Activated naive CD4-positive, alpha-beta T cell treated with anti-CD3 and anti-CD28 coated beads, Interleukin-2, amount 50 U/mL, for 24 hours (primary cell): ENCODE results near the gene LCA5L.
"Not testable (repeated sequence)": the region's sequence is repeated elsewhere in the genome, so short reads cannot be mapped to it uniquely, and the experiment has no call there.

Experiments
- H3K27ac Mint-ChIP-seq: one replicate; pipeline ENCODE4 v1.8.0; 2021; ENCODE audit warnings: mild to moderate bottlenecking, mixed read lengths
- H3K27me3 Mint-ChIP-seq: one replicate; pipeline ENCODE4 v1.8.0; 2021; ENCODE audit warnings: mixed read lengths
- H3K36me3 Mint-ChIP-seq: one replicate; pipeline ENCODE4 v1.8.0; 2021; ENCODE audit warnings: mixed read lengths
- H3K4me1 Mint-ChIP-seq: one replicate; pipeline ENCODE4 v1.8.0; 2021; ENCODE audit warnings: mixed read lengths
- H3K4me3 Mint-ChIP-seq: one replicate; pipeline ENCODE4 v1.8.0; 2021; ENCODE audit warnings: mild to moderate bottlenecking, mixed read lengths
- H3K9me3 Mint-ChIP-seq: one replicate; pipeline ENCODE4 v1.8.0; 2021; ENCODE audit warnings: mixed read lengths

LCA5L gene

DNA sequence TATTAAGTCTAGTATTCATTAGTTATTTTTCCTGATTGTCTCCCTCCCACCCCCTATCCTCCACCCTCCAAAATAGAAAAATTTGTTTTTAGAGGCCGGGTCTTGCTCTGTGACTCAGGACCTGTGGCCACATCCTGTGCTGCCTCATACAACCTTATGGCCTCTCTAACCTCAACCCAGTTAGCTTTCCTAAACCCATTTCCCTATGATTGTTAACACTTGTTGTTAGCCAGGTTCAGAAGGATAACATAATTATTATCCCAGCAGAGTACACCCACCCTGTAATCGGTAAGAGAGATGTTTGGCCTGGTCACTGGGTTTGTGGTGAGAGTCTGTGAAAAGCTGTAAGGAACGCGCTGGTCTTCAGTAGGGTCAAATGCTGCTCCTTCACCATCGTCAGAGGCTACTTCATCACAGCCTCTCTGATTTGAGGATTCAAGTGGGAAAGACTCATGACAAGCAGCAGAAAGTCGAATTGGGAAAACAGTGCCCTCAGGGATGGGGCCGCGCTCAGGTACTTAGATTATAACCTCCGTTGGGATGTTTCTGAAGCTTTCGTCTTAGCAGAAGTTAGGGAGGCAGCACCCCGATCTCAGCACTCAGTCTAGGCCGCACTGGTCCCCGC lies 60.8 kb downstream of the LCA5L start:
- Mint-ChIP-seq H3K4me1 (peaks cover 42% of the 10 kb centered on the region), H3K4me3 (no peak overlapping the region)

DNA sequence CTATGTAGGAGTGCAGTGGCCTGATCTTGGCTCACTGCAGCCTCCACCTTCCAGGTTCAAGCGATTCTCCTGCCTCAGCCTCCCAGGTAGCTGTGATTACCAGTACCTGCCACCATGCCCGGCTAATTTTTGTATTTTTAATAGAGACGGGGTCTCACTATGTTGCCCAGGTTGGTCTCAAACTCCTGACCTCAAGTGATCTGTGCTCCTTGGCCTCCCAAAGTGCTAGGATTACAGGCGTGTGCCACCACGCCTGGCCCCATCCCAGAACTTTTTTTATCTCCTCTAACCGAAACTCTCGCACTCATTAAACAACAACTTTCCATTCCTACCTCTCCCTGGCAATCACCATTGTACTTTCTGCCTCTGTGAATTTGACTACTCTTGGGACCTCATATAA lies 63.5 kb downstream of the LCA5L start:
- H3K4me3 Mint-ChIP-seq: peak overlapping the region; percentile 71
- peaks cover 26% of the 10 kb centered on the region for H3K4me1 Mint-ChIP-seq
- H3K27me3 Mint-ChIP-seq, H3K36me3 Mint-ChIP-seq, H3K9me3 Mint-ChIP-seq: not testable (repeated sequence)
- H3K27ac Mint-ChIP-seq: peak overlapping the region; percentile 53

More for the DNA sequence above, 60.8 kb downstream of the LCA5L start:
- Mint-ChIP-seq H3K36me3 (no peaks in the 10 kb centered on the region), H3K9me3 (no peaks in the 10 kb centered on the region), H3K27ac (peak overlapping the region; percentile 18), H3K27me3 (no peaks in the 10 kb centered on the region)

DNA sequence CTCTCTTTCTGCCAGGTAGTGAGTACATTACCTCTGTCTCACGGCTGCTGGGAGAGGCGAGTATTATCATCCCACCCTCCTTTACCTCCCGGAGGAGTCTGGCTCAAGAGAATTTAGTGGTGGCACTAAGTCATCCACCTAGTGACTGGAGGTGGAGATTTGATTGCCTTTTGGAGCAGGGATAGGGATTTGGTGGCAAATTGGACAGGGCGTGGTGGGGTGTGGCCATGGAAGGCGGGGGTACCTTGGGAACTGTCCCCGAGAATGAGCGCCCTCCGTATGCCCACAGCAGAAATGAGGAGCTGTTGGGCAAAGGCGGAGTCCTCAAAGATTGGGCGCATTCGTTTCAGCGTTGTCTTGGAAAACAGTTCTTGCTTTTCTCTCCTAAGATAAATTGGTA lies 64.6 kb downstream of the LCA5L start:
- Mint-ChIP-seq H3K9me3 (no peaks in the 10 kb centered on the region), H3K27me3 (no peaks in the 10 kb centered on the region), H3K27ac (no peak overlapping the region), H3K4me1 (peaks cover 22% of the 10 kb centered on the region), H3K36me3 (no peaks in the 10 kb centered on the region), H3K4me3 (peak overlapping the region; percentile 92)

DNA sequence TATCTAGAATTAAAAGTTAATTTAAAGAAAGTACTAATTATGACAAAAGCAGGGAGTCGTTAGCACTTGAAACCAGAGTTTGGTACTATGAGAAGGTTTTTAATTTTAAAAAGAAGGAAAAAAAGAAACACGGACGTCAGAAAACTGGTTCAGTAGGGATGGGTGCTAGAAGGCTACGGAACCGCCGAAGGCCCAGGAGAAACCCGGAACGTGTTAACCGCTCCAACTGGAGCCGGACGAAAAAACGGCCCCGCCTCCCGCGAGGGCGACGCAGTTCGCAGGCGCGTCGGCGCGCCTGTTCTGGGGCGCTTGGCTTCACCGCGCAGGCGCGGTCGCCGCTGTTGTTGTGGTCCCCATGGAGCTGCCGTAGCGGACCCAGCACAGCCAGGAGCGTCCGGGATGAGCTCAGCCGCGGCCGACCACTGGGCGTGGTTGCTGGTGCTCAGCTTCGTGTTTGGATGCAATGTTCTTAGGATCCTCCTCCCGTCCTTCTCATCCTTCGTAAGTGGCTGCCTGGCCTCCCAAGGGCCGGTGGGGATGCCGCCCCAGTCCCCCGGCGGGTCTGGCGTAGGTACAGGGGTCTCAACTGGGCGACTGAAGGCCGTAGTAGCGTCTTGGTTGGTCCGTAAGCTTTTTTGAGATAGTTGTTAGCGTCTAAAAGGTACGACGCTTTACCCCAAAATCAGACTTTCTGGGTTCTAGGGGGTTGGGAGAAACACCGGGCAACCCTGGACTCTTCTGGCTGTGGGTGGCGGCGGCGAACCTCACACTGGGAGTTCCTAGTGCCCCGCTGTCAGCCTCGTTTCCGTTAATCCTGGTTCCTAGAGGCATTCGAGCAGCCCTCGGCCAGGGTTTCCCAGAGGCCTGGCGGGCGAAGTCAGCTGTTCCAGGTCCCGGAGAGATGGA lies 65.3 kb downstream of the LCA5L start:
- Mint-ChIP-seq H3K9me3 (no peaks in the 10 kb centered on the region), H3K27ac (peak overlapping the region; percentile 86), H3K27me3 (no peaks in the 10 kb centered on the region), H3K36me3 (no peaks in the 10 kb centered on the region), H3K4me1 (peaks cover 20% of the 10 kb centered on the region), H3K4me3 (peak overlapping the region; percentile 92)

DNA sequence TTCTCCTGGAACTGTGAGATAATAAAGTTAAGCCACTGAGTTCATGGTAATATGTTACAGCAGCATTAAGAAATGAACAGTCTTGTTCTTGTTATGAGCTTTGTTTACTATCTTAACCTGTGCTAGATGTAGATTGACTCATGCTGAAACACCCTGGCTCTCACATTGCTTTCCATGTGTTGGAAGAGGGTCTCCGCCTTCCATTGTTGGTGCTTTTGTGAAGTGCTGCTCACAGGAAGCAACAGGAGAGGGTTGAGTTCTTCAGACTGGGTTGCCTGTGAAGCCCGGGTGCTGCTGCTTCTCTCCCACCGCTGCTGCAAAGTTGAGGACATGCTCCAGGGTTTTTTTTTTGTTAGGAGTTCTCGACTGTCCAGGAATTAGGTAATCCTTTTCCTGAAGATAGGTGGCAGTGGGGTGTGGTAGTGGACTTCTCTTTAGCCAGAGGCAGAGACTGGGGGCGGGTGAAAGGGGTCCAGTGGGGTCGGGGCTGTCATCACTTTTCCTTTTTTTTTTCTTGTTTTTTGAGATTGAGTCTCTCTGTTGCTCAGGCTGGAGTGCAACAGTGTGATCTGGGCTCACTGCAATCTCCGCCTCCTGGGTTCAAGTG lies 68.0 kb downstream of the LCA5L start:
- Mint-ChIP-seq H3K4me1 (peaks cover 13% of the 10 kb centered on the region), H3K4me3 (no peak overlapping the region), H3K27me3 (no peaks in the 10 kb centered on the region), H3K9me3 (no peaks in the 10 kb centered on the region), H3K36me3 (no peaks in the 10 kb centered on the region), H3K27ac (no peak overlapping the region)

DNA sequence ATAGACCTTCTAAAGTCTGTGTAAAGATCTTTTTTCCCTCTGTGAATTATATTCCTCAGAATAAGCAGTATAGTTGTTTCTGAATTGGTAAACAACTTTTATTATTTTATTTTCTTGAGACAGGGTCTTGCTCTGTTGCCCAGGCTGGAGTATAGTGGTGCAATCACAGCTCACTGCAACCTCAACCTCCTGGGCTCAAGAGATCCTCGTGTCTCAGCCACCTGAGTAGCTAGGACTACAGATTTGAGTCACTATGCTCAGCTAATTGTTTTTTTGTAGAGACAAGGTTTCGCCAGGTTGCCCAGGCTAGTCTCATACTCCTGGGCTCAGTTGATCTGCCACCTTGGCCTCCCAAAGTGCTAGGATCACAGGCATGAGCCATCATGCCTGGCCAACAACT lies 70.1 kb downstream of the LCA5L start:
- H3K4me1 Mint-ChIP-seq: no peaks in the 10 kb centered on the region
- no peaks in the 10 kb centered on the region for H3K36me3 Mint-ChIP-seq
- H3K27ac Mint-ChIP-seq: no peak overlapping the region
- no peaks in the 10 kb centered on the region for H3K9me3 Mint-ChIP-seq
- H3K27me3 Mint-ChIP-seq: no peaks in the 10 kb centered on the region
- no peak overlapping the region for H3K4me3 Mint-ChIP-seq

DNA sequence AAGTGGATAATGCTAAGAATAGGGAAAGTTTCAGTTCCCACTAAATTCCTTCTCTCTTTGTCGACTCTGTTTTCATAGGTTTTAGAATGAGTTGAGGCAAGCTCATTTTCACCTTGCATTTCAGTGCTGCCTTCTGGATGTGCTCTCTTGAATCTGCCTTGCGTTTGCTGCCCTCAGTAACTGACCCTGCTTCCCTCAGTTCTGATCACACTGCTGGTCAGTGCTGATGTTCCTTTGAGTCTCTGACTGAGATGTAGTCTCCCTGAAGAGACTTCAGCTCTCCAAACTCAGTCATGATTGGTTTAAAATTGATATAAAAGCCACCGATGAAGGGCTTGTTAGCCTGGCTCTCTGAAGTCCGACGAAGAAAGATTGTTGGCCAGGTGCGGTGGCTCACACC lies 71.5 kb downstream of the LCA5L start:
- H3K4me3 Mint-ChIP-seq: no peak overlapping the region
- no peaks in the 10 kb centered on the region for H3K36me3 Mint-ChIP-seq
- no peak overlapping the region for H3K27ac Mint-ChIP-seq
- H3K27me3 Mint-ChIP-seq: no peaks in the 10 kb centered on the region
- no peaks in the 10 kb centered on the region for H3K9me3 Mint-ChIP-seq
- H3K4me1 Mint-ChIP-seq: no peaks in the 10 kb centered on the region

DNA sequence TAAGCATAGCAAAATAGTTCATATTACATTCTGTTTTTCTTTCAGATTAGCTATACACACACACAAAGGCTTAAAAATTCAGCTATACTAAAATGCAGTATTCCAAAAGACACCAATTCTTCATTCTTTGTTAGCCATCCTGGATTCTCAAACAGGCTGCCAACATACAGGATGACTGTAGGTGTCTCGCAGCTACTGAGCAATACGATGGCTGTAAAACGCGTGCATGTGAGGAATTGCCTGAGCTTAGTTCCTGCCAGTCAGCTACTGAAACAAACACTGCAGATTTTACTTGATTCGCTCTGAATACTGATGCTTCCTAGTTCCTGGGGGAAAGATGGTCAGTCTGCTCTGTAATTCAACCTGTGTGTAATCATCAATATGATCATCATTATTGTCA lies 71.9 kb downstream of the LCA5L start:
- no peaks in the 10 kb centered on the region for H3K36me3 Mint-ChIP-seq
- H3K4me1 Mint-ChIP-seq: no peaks in the 10 kb centered on the region
- no peaks in the 10 kb centered on the region for H3K27me3 Mint-ChIP-seq
- H3K4me3 Mint-ChIP-seq: no peak overlapping the region
- H3K9me3 Mint-ChIP-seq: no peaks in the 10 kb centered on the region
- H3K27ac Mint-ChIP-seq: no peak overlapping the region

DNA sequence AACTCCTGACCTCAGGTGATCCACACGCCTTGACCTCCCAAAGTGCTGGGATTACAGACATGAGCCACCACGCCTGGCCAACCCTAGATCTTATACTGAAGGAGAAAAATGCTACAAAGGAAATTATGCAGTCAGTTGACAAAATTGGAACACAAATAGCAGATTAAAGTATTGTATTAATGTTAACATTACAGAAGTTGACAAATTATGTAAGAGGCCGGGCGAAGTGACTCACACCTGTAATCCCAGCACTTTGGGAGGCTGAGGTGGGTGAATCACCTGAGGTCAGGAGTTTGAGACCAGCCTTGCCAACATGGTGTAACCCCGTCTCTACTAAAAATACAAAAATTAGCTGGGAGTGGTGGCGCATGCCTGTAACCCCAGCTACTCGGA lies 75.7 kb downstream of the LCA5L start:
- not testable (repeated sequence) for H3K4me3 Mint-ChIP-seq, H3K27me3 Mint-ChIP-seq, H3K9me3 Mint-ChIP-seq, H3K27ac Mint-ChIP-seq, H3K36me3 Mint-ChIP-seq, H3K4me1 Mint-ChIP-seq

DNA sequence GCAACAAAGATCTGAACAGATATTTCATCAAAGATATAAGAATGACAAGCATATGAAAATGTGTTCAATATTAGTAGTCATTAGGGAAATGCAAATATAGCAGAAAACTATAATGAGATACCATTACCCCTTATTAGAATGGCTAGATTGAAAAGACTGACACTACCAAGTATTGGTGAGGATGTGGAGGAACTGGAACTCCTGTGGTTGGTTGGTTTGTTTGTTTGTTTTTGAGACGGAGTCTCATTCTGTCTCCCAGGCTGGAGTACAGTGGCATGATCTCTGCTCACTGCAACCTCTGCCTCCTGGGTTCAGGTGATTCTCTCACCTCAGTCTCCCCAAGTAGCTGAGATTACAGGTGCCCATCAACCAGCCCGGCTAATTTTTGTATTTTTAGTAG lies 77.8 kb downstream of the LCA5L start:
- Mint-ChIP-seq H3K27me3 (no peaks in the 10 kb centered on the region), H3K4me3 (no peak overlapping the region), H3K27ac (no peak overlapping the region), H3K4me1 (no peaks in the 10 kb centered on the region), H3K36me3 (no peaks in the 10 kb centered on the region), H3K9me3 (no peaks in the 10 kb centered on the region)

DNA sequence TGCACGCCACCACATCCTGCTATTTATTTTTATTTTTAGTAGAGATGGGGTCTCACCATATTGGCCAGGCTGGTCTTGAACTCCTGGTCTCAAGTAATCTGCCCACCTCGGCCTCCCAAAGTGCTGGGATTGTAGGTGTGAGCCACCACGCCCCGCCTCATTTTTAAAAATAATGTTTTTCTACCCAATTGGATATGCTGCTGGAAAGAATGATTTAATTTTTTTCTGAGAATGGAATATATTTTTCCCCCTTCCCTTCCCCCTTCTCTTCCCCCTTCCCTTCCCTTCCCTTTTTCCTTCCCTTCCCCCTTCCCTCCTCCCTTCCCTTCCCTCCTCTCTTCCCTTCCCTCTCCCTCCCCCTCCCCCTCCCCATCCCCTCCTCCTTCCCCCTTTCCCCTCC lies 79.0 kb downstream of the LCA5L start:
- Mint-ChIP-seq H3K27me3 (no peaks in the 10 kb centered on the region), H3K27ac (no peak overlapping the region), H3K9me3 (no peaks in the 10 kb centered on the region), H3K4me3 (no peak overlapping the region), H3K4me1 (no peaks in the 10 kb centered on the region), H3K36me3 (no peaks in the 10 kb centered on the region)

DNA sequence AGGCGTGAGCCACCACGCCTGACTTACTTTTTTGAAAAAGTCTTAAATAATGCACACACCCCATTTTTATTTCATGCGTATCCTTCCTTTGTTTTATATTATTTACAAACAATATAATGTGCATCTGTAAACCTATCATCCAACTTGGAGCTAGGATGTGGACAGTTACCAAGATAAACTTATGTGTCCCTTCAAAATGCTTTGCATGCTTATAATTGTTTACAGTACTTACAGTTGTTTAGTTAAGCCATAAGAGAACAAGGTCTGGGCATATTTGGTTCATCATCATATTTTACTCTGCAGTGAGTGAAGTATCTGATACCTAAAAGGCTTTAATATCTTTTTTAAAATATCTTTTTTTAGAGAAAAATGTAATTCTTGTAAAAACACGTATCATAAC lies 80.6 kb downstream of the LCA5L start:
- Mint-ChIP-seq H3K4me3 (no peak overlapping the region), H3K9me3 (no peaks in the 10 kb centered on the region), H3K27me3 (no peaks in the 10 kb centered on the region), H3K4me1 (no peaks in the 10 kb centered on the region), H3K27ac (no peak overlapping the region), H3K36me3 (no peaks in the 10 kb centered on the region)

DNA sequence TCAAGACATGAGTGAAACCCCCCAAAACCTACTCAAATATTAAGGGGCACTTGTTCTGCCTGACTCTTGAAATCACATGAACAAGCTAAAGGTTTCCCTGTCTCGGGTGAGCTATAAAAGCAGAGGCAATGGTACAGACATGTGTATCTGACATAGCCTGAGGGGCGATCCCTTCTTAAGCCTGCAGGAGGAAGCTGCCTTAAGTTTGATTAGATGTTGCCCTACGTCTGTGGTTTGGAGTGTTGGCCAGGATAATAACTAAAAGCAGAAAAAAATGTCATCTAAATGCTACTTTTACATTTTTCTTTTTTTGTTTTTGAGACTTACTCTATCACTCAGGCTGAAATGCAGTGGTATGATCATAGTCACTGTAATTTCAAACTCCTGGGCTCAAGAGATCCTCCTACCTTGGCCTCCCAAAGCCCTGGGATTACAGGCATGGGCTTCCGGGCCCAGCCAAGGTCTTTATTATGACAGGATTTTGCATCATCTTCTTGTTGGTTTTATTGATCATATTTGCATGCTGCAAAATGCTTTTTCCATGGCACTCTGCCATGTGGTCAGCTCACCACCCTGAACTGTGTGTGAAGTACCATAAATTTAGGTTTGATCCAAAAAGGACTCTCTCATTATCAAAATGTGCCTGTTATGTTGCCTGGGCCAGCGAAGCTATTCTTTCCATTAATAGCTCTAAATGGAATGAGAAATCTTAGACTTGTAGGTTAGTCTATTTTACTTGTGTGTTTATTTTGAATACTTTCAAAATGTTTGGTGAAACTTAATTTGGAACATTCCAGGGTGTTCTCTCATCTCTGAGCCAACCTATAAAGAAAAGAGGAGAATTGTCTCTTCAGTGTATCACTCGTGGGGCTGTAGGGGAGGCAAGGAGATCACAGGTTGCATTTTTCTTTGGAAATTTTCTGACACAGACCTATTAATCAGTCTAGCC lies 81.7 kb downstream of the LCA5L start:
- H3K27me3 Mint-ChIP-seq: no peaks in the 10 kb centered on the region
- no peaks in the 10 kb centered on the region for H3K36me3 Mint-ChIP-seq
- H3K9me3 Mint-ChIP-seq: no peaks in the 10 kb centered on the region
- H3K4me1 Mint-ChIP-seq: no peaks in the 10 kb centered on the region
- H3K27ac Mint-ChIP-seq: no peak overlapping the region
- H3K4me3 Mint-ChIP-seq: no peak overlapping the region

DNA sequence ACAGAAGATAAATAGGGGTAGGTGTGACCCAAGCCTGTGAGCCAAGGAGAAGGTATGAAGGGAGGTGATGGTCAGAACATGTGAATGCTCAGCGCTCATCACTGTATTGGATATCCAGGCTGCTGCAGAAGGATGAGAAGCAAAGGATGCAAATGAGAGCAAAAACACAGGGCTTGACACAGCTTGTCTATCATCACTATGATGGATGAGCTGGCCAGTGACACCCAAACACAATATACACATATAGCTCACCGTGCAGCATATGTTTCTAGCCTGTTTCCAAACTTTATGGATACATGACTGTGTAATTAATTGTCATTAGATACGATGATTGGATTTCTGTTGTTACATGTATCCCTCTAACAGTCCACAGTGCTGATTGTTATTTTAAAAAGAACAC lies 82.8 kb downstream of the LCA5L start:
- Mint-ChIP-seq H3K36me3 (no peaks in the 10 kb centered on the region), H3K27me3 (no peaks in the 10 kb centered on the region), H3K27ac (no peak overlapping the region), H3K4me3 (no peak overlapping the region), H3K4me1 (no peaks in the 10 kb centered on the region), H3K9me3 (no peaks in the 10 kb centered on the region)

DNA sequence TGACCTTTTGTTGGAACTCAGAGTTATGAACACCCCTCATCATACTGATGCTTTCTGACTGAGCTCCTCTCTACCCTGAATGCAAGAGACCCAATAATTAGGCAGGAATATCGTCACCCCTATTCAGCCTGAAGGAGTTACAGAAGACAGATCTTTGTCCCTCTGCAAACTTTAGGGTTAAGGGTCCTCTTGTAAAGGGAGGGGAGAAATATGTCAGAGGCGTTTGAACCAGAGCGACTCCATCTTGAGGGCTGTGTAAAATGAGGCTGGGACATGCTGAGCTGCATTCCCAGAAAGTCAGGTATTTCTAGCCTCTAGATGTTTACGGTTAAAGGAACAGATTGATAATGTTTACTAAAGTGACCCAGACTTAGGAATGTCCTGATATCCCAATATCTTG lies 86.2 kb downstream of the LCA5L start:
- Mint-ChIP-seq H3K27me3 (peaks cover 1% of the 10 kb centered on the region), H3K27ac (no peak overlapping the region), H3K4me3 (no peak overlapping the region), H3K4me1 (no peaks in the 10 kb centered on the region), H3K36me3 (no peaks in the 10 kb centered on the region), H3K9me3 (no peaks in the 10 kb centered on the region)
